Stimulated activated CD4-positive, alpha-beta T cell treated with anti-CD3 and anti-CD28 coated beads, TNF-alpha, amount 100 ng/mL, for 24 hours (primary cell): ENCODE data around the gene SCART1.
"Not testable (repeated sequence)": the region's sequence is repeated elsewhere in the genome, so short reads cannot be mapped to it uniquely, and the experiment has no call there.

Experiments used
- DNase-seq, 3 experiments: peaks; one replicate each; pipeline ENCODE4 v3.0.0-alpha.2; 2020; ENCODE audit warnings: low read depth in 3 of 3

The SCART1 gene

DNA sequence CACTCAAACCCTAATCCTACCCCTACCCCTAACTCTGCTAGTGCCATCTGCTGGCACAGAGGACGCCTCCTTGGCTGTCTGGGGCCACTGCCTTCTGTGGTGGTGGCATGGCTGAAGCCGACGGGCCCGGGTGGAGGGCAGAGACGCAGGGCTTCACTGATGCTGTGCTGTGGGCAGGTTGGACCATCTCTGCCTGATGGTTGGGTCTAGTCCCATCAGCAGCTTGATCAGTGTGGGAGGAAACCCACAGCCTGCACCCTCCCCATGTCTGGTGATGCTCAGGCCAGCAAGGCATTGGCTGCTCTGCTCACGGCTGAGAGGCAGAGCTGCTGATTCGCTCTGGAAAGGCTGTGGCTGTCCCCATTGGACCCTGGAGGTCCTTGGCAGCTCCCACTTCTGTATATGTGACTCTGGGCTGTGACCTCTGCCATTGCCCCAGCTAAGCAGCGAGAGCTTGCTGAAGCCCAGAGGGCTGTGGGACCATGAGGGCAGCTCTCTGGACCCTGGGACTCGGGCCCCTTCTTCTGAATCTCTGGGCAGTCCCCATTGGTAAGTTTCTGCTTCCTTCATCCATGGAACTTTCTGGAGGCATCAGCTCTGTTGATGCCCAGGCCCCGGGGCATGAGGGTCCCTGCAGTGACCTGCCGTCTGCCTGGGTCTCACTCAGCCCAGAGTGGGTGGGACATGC is at the start of gene SCART1:
SCART1 (plus strand) TSS at position 430 of the 688 bp plus-strand sequence; CDS start at position 483, 53 bp downstream.
- no peak for DNase-seq

DNA sequence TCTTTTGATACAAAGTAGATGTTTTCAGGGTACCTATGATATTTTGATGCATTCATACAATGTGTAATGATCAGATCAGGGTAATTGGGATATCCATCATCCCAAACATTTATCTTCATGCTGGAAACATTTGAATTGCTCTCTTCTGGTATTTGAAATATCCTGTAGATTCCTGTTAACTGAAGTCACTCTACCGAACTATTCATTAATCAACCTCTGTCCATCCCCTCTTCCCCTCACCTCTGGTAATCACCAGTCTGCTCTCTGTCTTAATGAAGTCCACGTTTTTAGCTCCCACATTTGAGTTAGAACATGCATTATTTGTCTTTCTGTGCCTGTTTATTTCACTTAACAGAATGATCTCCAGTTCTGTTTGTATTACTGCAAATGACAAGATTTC is 48.5 kb upstream of the SCART1 start:
- DNase-seq: no peak

DNA sequence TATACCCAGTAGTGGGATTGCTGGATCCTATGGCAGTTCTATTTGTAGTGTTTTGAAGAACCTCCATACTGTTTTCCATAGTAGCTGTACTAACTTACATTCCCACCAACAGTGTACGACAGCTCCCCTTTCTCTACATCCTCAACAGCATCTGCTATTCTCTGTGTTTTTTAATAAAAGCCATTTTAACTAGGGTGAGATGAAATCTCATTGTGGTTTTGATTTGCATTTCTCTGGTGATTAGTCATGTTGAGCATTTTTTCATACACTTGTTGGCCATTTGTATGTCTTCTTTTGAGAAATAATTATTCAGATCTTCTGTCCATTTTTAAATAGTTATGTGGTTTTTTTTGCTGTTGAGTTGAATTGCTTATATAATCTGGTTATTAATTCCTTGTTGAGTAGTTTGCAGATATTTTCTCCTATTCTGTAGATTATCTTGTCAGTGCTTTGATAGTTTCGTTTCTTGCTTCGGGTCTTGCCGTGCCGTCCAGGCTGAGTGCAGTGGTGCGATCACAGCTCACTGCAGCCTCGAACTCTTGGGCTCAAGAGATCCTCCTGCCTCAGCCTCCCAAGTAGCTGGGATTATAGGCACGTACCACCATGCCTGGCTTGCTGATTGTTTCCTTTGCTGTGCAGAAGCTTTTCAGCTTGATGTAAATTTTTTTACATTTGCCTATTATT is 47.8 kb upstream of the SCART1 start:
- DNase-seq: no peak

DNA sequence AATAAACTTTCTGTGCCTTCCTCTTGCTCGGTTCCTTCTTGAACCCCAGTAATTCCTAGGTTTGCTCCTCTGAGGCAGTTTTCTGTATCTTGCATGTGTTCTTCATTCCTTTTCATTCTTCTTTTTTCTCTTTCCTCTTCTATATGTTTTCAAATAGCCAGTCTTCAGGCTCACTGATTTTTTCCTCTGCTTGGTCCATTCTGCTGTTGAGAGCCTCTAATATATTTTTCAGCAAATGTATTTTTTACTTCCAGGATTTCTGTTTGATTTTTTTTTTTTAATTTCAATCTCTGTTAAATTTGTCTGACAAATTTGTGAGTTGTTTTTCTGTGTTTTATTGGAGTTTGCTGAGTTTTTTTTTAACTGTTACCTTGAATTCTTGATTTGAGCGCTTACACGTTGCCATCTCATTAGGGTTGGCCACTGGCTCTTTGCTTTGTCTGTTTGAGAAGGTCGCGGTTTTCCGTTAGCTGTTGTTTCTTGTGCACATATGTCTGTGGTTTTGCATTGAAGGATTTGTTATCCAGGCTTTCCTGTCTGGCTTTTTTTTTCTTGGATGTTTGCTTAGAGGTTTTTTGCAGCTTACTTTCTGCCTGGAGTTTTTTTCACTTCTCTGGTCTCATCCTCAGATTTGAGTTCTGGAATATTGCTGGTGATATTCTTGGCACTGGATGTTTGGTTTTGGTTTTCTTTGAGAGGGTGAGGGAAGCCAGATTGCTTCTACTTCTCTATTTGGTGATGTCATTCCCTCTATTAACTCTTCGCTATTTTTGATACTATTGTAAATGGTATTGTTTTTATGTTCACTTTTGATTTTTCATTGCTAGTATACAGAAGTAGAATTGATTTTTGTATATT is 42.0 kb upstream of the SCART1 start:
- no peak for DNase-seq

DNA sequence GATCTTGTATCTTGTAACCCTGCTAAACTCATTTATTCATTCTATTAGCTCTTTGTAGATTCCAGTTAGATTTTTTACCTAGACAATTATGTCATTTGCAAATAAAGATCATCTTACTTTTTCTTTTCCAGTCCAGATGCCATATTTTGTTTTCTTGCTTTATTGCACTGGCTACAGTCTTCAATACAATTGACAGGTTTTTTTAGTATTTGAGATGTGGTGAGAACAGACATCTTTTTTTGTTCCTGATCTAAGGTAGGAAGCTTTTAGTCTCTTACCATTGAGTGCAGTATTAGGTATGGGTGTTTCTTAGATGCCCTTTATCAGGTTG is 41.4 kb upstream of the SCART1 start:
- no peak for DNase-seq

DNA sequence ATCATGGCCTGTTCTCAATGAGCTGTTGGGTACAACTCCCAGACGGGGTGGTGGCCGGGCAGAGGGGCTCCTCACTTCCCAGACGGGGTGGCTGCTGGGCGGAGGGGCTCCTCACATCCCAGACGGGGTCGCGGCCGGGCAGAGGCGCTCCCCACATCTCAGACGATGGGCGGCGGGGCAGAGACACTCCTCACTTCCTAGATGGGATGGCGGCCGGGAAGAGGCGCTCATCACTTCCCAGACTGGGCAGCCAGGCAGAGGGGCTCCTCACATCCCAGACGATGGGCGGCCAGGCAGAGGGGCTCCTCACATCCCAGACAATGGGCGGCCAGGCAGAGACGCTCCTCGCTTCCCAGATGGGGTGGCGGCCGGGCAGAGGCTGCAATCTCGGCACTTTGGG is 39.3 kb upstream of the SCART1 start:
- not testable (repeated sequence) for DNase-seq

DNA sequence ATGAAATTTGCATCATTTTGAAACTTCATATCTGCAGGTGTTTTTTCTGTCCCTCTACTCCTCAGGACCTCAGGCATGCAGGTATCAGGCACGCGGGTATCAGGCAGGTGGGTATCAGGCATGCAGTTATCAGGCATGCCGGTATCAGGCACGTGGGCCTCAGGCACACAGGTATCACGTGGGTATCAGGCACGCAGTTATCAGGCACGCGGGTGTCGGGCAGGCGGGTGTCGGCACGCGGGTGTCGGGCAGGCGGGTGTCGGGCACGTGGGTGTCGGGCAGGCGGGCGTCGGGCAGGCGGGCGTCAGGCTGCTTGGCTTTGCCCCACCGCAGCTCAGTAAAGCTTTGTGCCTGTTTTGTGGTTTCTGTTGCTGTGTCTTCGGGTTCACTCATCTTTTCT is 38.0 kb upstream of the SCART1 start:
- DNase-seq: no peak

DNA sequence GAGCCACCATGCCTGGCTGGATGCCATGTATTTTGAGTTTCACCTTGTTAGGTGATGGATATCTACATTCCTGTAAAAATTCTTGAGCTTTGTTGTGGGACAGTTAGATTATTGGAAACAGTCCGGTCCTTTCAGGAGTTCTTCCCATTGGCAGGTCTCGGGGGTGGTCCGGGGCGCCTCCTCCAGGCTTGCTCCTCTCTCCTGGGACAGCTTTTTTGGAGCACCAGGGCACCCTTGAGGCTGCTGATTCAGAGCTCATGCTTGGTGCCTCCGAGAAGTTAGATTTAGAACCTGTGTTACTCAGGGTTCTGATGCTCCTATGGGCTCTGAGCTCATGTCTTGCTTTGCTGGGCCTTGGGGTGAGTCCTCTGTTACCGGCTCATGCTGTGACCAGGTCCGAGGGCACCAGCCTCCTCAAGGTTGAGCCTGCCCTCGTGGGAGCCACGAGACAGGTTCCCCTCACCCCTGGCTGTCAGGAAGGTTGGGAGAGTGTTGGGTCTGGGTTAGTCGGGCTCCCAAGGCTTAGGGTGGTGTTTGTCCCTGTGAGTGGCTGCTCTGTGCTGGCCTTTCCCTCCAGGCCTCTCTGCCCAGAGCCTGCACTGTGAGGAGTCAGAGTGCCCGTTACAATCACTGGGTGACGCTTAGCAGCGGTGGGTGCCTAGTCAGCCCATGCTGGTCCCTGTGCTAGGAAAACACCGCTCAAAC is 35.3 kb upstream of the SCART1 start:
- no peak for DNase-seq

DNA sequence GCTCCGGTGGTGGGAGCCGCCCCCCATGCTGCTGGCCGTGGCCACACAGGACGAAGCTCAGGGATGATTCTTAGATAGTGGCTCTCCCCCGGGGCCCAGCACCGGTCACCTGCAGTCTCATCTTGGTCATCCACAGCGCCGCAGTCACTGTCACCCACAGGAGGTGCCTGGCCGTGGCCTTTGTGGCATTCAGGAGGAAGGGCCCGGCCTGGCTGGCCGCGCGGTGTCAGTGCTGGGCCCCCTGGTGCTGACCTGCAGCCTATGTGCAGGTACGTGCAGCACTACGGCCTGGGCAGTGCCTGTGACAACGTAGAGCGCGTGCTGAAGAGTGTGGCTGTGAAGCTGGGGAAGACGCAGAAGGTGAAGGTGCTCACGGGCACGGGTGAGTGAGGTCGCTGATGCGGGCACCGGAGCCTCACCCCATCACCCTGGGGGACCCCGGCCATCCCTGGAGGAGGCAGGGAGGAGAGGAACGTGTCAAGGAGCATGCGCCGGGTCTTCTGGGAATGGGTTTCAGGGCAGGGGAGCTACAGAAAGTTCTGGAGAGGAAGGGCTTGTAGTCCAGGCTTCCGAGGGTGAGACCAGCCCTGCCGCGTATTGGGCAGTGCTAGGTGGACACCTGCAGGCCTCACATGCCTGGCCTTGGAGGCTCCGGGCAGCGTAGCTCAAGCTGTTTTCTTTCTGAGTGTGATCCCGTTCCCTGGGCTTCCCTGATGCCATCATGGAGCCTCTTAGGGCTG is 34.4 kb upstream of the SCART1 start:
- DNase-seq: no peak

DNA sequence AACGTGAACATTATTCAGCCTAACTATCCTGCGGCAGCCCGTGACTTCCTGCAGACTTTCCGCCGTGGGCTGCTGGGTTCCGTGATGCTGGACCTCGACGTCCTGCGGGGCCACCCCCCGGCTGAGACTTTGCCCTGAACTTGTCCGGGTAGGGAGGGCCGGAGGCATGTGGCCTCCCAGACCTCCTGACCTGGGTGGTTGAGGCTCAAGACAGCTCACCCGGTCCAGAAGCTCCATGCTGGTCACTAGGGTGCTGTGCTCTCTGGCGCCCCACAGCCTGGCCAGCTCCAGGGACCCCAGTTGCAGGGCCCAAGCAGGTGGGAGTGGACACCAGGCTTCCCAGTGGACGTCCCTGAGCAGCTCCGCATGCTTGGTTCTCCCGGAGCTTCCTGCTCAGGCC is 33.7 kb upstream of the SCART1 start:
- DNase-seq: no peak

DNA sequence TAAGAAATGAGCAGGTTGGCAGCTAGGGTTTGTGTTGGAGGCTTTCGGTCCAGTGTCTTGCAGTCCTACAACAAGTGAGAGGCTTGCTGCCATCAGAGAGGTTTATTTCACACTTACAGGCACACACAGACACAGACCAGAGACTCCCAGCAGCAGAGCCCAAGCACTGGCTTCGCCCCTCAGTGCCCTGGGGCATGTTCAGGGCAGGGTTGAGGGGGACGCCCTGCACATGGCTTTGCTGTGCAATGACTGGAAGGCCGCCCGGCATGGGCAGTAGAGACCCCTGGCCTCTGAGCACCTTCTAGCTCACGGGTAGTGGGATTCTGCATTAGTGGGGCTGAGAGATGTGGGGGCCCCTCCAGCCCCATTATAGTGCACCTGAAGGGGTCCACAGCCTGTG is 33.2 kb upstream of the SCART1 start:
- DNase-seq: no peak

DNA sequence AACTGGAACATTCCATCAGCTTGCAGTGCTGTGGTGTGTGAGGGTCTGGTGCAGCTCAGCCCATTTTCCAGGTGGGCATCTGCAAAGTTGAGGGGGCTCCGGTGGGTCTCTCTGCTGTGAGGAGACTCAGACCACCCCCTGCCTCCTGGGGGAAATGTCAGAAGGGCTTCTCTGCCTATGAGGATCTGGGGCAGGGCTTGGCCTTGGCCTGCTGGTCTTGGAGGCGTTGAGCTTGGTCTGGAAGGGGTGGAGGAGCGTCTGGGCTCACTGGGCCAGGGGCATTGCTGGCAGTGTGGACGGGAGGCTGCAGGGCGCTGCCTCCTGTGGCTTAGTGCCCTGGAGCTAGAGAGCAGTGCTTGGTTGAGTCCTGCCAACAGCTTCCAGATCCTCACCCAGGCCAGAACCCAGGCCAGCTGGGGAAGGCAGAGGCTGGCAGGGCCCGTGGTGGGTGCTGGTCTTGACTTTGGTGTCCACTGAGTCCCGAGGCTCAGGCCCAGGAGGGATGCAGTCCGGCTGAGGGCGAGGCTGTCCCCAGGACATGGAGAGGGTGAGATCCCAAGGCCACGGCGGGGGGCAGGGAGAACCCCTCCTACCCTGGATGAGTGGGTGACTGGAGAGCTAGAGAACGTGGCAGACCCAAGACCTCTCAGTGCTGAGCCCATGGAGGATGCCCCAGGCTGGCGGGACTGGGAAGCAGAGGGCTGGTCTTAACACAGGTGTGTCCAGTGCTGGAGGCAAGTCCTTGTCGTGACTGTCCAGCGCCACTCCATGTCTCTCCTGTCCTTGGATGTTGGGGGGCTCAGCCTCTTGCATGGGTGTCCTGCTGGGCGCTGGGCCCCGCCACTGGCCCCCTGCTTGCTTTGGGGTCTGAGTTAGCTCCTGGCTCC is 32.2 kb upstream of the SCART1 start:
- DNase-seq: no peak

DNA sequence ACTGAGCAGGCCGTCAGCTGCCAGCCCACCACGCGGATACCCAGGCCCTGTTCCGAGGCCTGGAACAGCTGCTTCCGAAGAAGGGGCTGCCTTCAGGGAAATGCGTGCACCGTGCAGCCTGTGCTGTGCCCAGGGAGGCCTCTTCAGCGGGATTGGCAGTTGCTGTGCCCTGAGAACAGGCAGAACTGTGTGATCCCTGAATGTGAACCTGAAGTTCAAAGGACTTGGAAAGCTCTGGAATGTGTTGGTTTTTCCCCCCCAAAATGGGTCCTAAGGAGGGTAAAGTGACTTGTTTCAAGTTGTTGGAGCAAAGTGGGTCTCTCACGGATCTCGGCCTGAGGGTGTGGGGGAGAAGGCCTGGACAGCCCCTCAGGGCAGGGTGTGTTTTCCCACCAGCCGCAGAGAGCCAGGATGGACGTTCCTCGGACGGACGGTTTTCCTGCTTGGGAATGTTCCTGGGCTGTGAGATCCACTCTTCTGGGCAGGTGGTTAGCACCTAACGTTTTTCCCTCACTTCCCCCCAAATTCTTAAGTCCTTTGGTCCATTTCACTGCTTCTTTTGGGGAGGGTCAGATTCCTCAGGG is 31.4 kb upstream of the SCART1 start:
- no peak for DNase-seq

DNA sequence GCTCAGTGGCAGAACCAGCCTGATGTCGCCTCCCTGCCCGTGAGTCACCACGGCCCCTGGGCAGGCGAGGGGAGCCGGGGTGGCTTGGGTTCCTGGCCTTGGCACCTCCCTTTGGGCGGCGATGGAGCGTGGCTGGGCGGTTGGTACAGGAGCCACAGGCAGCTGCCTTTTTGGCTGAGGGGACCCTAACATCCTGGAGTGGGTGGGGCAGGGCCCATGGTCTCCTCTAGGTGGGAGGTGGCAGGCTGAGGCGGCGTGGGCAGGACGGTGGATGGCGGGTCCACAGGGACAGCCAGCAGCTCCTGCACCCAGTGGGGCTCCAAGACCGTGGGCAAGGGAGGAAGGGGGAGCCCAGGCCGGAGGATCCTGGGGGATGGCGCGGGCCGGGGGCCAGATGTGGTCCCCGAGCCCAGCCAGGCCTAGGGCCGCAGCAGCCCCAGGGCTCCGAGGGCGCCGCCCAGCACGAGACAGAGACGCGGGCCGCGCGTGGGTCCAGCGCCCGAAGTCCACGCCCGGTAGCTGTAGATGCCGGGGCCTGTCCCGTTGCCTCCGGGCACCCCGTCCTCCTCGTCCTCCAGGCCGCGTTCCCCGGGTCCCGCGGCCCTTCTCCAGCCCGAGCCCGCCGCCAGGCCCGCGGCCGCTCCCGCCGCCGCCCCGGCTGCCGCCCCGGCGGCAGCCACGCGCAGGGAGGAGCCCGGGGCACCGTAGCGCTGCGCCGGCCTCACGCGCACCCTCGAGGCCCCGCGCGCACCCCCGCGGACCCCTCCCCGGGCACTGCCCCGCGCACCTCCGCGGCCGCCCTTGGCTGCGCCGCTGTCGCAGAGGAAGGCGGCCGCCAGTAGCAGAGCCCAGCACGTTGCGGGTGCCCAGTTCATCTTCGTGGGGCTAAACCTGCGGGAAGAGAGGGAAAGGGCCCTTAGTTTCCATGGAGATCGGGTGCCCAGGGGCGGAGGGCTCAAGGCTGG is 30.7 kb upstream of the SCART1 start:
- DNase-seq: no peak

DNA sequence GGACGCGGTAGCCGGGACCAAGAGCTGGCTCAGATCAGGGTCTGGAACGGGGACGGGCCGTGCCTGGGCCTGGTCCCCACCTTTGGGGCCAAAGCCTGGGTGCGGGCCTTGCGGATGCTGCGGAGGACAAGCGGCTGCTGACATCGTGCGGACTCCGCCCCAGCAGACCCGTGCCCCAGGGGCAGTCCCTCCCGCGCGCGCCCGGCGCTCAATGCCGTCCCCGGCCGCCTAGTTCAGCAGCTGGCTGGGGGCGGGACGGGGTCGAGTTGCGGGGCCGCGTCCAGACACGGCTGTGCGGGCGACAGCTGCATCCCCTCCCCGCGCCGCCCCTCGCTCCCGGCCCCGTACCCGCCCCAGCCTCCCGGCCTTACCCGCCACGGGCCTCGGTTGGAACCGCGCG is 29.6 kb upstream of the SCART1 start:
- DNase-seq: not testable (repeated sequence)

DNA sequence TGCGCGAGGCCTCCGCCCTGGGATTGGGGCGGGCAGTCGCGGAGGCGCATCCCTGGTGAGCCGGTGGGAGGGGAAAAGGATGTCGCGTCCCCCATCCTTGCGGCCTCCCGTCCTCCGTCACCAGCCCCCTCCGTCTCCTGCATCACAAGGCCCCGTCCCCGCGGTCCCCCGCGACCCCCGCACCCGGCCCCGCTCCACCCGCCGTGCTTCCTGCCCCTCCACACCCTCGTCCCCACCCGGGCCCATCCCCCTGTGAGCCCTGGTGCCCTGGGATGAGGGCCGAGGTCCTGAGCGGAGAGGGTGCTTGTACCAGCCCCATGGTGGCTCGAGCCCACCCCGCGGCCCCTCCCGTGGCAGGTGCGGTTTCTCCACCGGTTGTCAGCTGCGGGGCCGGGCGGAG is 29.1 kb upstream of the SCART1 start, which contains the start of gene SPRN:
SPRN (minus strand) TSS at position 25 of the 400 bp plus-strand sequence. CDS start 944 bp downstream, outside the sequence.
- not testable (repeated sequence) for DNase-seq

DNA sequence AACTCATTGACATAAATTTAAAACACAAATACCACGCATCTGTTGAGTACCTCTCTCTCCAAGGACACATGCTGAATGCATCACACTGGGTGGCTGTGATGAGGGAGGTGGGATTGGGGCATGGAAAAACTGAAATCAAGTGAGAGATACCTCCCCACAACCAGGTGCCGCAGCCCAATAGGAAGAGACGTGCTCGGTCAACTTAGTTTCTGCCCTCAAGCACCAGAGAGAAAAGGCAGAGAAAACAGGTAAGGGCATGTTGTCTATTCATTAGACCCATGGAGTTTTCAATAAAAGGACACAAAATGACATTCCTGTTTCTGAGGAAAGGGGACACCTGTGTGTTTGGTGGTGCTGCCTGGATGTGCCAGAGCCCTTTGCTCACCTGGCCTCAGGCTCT is 24.2 kb upstream of the SCART1 start:
- DNase-seq: not testable (repeated sequence)

DNA sequence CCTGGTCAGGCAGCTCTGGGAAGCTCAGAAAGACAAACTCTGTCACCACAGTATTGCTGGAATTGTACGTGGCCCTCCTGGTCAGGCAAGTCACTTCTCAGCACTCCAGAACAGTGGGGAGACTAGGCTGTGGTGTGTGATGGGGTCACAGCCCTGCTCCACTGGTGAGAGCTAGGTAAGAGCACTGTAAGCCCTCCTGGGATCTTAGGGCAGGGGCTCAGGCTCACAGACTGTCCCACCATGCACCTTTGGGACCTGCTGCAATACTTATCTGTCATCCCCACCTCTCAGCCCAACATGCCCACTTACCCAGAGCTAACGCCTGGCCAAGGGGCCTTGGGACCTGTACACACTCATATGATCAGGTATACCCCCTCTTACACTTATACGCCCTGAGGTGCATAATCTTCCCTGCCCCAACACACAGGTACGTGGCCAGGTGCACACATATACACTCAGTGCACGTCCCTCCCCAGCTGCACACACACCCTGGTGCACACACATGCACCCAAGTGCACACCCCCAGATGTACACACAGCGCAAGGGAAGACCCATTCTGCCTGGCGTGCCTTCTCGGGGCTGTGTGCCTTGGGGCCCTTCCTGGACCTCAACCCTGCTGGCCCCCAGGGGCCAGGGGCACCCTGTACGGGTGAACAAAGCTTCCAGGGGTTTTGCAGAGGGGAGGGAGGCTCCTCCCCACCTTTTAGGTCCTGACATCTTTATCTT is 21.7 kb upstream of the SCART1 start:
- not testable (repeated sequence) for DNase-seq
